HL-60 (cell line): ENCODE results near the gene SUPT3H.

Source experiments
- GABPA ChIP-seq: IDR thresholded peaks from 2 replicates; pipeline ENCODE4 v1.6.1; 2012; ENCODE audit warnings: low read depth
- POLR2AphosphoS5 ChIP-seq: IDR thresholded peaks from 2 replicates; pipeline ENCODE4 v1.6.1; 2012; ENCODE audit warnings: low read depth
- REST ChIP-seq: IDR thresholded peaks from 2 replicates; pipeline ENCODE4 v1.6.1; 2012; ENCODE audit warnings: low read depth; ENCODE audit not compliant: insufficient replicate concordance
- SPI1 ChIP-seq: IDR thresholded peaks from 2 replicates; pipeline ENCODE4 v1.6.1; 2012; ENCODE audit warnings: low read depth, mild to moderate bottlenecking, borderline replicate concordance
- TF ChIP-seq, protein P1 (sequence below): IDR thresholded peaks from one replicate; pipeline ENCODE4 v1.5.1; 2011; ENCODE audit warnings: low read length, control low read depth, inconsistent platforms; ENCODE audit not compliant: insufficient read depth

- TF ChIP-seq GABPA (no peak), POLR2AphosphoS5 (no peak), SPI1 (0 out of 2 replicates have a peak, but pooled peaks have one; percentile 7), REST (no peak)
- TF ChIP-seq, protein P1, sequence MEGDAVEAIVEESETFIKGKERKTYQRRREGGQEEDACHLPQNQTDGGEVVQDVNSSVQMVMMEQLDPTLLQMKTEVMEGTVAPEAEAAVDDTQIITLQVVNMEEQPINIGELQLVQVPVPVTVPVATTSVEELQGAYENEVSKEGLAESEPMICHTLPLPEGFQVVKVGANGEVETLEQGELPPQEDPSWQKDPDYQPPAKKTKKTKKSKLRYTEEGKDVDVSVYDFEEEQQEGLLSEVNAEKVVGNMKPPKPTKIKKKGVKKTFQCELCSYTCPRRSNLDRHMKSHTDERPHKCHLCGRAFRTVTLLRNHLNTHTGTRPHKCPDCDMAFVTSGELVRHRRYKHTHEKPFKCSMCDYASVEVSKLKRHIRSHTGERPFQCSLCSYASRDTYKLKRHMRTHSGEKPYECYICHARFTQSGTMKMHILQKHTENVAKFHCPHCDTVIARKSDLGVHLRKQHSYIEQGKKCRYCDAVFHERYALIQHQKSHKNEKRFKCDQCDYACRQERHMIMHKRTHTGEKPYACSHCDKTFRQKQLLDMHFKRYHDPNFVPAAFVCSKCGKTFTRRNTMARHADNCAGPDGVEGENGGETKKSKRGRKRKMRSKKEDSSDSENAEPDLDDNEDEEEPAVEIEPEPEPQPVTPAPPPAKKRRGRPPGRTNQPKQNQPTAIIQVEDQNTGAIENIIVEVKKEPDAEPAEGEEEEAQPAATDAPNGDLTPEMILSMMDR = no peak
Measured at GRCh38 chr6:44828780-44829179, 549.0 kb downstream of the SUPT3H start.
